Mesothelial cell of epicardium (in vitro differentiated cells): ENCODE results near the gene KCNJ14. TPM values are rescaled to one million over a fixed set of nuclear protein-coding genes. Genes with fewer than 3 reads are reported as not detected.

Experiments
- DNase-seq, 2 experiments: peaks; one replicate each; pipeline ENCODE4 v3.0.0; 2021; ENCODE audit warnings: low spot score in 2 of 2; ENCODE audit not compliant: unreplicated experiment in 2 of 2
- H3K27ac Mint-ChIP-seq: 2 replicates; pipeline ENCODE4 v1.8.0; 2021; ENCODE audit warnings: mixed read lengths
- H3K27me3 Mint-ChIP-seq: 2 replicates; pipeline ENCODE4 v1.8.0; 2021; ENCODE audit warnings: low read depth, mixed read lengths
- H3K36me3 Mint-ChIP-seq: 2 replicates; pipeline ENCODE4 v1.8.0; 2021; ENCODE audit warnings: mixed read lengths
- H3K4me1 Mint-ChIP-seq: 2 replicates; pipeline ENCODE4 v1.8.0; 2021; ENCODE audit warnings: mixed read lengths
- H3K4me3 Mint-ChIP-seq: 2 replicates; pipeline ENCODE4 v1.8.0; 2021; ENCODE audit warnings: mild to moderate bottlenecking, moderate library complexity, mixed read lengths
- H3K9me3 Mint-ChIP-seq: 2 replicates; pipeline ENCODE4 v1.8.0; 2021; ENCODE audit warnings: mixed read lengths
- CTCF ChIP-seq: fragments of 200-600 bp; sonication (generic); IDR thresholded peaks from one replicate; pipeline ENCODE4 v1.5.0; 2021; ENCODE audit warnings: antibody characterized with exemption; ENCODE audit not compliant: unreplicated experiment
- total RNA-seq: library from RNA; stranded (reverse); gene quantifications from 3 replicates; pipeline ENCODE4 v1.2.1, GENCODE V29; 2021

Gene KCNJ14
- total RNA-seq, 1 donor from 2014 or later = 2.7 TPM

GRCh38 chr19:48477698-48478338, 22.4 kb downstream of the KCNJ14 start:
- no peak overlapping the region for H3K4me3 Mint-ChIP-seq
- H3K27ac Mint-ChIP-seq = no peak overlapping the region
- no peak for DNase-seq
- H3K27me3 Mint-ChIP-seq = no peaks in the 10 kb centered on the region
- no peaks in the 10 kb centered on the region for H3K4me1 Mint-ChIP-seq
- TF ChIP-seq CTCF = no peak
- H3K36me3 Mint-ChIP-seq = peaks cover 29% of the 10 kb centered on the region
- H3K9me3 Mint-ChIP-seq = no peaks in the 10 kb centered on the region

- no peaks in the 10 kb centered on the region for H3K9me3 Mint-ChIP-seq
- H3K36me3 Mint-ChIP-seq = peaks cover 28% of the 10 kb centered on the region
- H3K4me1 Mint-ChIP-seq = peaks cover 3% of the 10 kb centered on the region
- no peak for DNase-seq
- H3K27ac Mint-ChIP-seq = no peak overlapping the region
- TF ChIP-seq CTCF = no peak
- no peak overlapping the region for H3K4me3 Mint-ChIP-seq
- H3K27me3 Mint-ChIP-seq = no peaks in the 10 kb centered on the region
These were observed 23.2 kb downstream of the KCNJ14 start for GRCh38 chr19:48478339-48479256.

GRCh38 chr19:48479686-48480085, 24.3 kb downstream of the KCNJ14 start:
- DNase-seq = no peak
- Mint-ChIP-seq H3K9me3 (no peaks in the 10 kb centered on the region), H3K27me3 (no peaks in the 10 kb centered on the region), H3K4me3 (no peak overlapping the region), H3K27ac (peak overlapping the region; percentile 45), H3K4me1 (peaks cover 9% of the 10 kb centered on the region), H3K36me3 (peaks cover 30% of the 10 kb centered on the region)
- TF ChIP-seq CTCF = no peak

- peaks cover 26% of the 10 kb centered on the region for H3K36me3 Mint-ChIP-seq
- H3K4me1 Mint-ChIP-seq = peaks cover 9% of the 10 kb centered on the region
- H3K9me3 Mint-ChIP-seq = no peaks in the 10 kb centered on the region
- H3K27me3 Mint-ChIP-seq = no peaks in the 10 kb centered on the region
- TF ChIP-seq CTCF = no peak
- no peak for DNase-seq
- H3K27ac Mint-ChIP-seq = no peak overlapping the region
- no peak overlapping the region for H3K4me3 Mint-ChIP-seq
These were observed 24.8 kb downstream of the KCNJ14 start for GRCh38 chr19:48480183-48480557.

- no peaks in the 10 kb centered on the region for H3K9me3 Mint-ChIP-seq
- no peak for DNase-seq
- peaks cover 9% of the 10 kb centered on the region for H3K4me1 Mint-ChIP-seq
- no peak overlapping the region for H3K27ac Mint-ChIP-seq
- no peaks in the 10 kb centered on the region for H3K27me3 Mint-ChIP-seq
- no peak overlapping the region for H3K4me3 Mint-ChIP-seq
- no peak for TF ChIP-seq CTCF
- H3K36me3 Mint-ChIP-seq = peaks cover 21% of the 10 kb centered on the region
These were observed 25.5 kb downstream of the KCNJ14 start for GRCh38 chr19:48480558-48481500.
